ENCODE results near the gene OGDHL. TPM values are rescaled to one million over a fixed set of nuclear protein-coding genes. Genes with fewer than 3 reads are reported as not detected.

The OGDHL gene
- total RNA-seq, 1 experiment from 2014 or later: 2.6 TPM

GRCh38 chr10:49686651-49687050, 75.5 kb downstream of the OGDHL start:
- CTCF ChIA-PET: no interaction called here
- ATAC-seq (no peak), DNase-seq (no peak)
- Histone ChIP-seq H2AFZ (ENCODE audit: low read length) (no peak overlapping the region), H3K79me2 (ENCODE audit: low read length) (no peaks in the 10 kb centered on the region), H3K27me3 (ENCODE audit: low read length) (peaks cover 74% of the 10 kb centered on the region), H3K36me3 (ENCODE audit: low read depth, low read length) (no peaks in the 10 kb centered on the region), H3K27ac (ENCODE audit: low read length) (no peak overlapping the region), H3K4me2 (ENCODE audit: low read length) (no peak overlapping the region), H4K20me1 (ENCODE audit: low read length) (no peaks in the 10 kb centered on the region), H3K9ac (ENCODE audit: low read length) (no peak overlapping the region), H3F3A (ENCODE audit: low read length, unreplicated experiment) (no peaks in the 10 kb centered on the region), H3K9me2 (replicated peaks; ENCODE audit: low read length) (no peaks in the 10 kb centered on the region), H3K4me1 (ENCODE audit: insufficient read depth, low read length) (no peaks in the 10 kb centered on the region), H3K9me3 (ENCODE audit: low read length) (peaks cover 10% of the 10 kb centered on the region), H3K4me3 (ENCODE audit: low read length) (no peak overlapping the region)
- intact Hi-C loops (cut with micrococcal nuclease): no loop called here
- BruUV-seq (replicated peaks): no TSS peak
- TF ChIP-seq EZH2 (IDR thresholded peaks at IDR 0.05; ENCODE audit: low read length, unreplicated experiment): no peak
- TF ChIP-seq EZH2phosphoT487 (IDR thresholded peaks at IDR 0.05; ENCODE audit: borderline replicate concordance, low read length): no peak
- TF ChIP-seq, protein P1, sequence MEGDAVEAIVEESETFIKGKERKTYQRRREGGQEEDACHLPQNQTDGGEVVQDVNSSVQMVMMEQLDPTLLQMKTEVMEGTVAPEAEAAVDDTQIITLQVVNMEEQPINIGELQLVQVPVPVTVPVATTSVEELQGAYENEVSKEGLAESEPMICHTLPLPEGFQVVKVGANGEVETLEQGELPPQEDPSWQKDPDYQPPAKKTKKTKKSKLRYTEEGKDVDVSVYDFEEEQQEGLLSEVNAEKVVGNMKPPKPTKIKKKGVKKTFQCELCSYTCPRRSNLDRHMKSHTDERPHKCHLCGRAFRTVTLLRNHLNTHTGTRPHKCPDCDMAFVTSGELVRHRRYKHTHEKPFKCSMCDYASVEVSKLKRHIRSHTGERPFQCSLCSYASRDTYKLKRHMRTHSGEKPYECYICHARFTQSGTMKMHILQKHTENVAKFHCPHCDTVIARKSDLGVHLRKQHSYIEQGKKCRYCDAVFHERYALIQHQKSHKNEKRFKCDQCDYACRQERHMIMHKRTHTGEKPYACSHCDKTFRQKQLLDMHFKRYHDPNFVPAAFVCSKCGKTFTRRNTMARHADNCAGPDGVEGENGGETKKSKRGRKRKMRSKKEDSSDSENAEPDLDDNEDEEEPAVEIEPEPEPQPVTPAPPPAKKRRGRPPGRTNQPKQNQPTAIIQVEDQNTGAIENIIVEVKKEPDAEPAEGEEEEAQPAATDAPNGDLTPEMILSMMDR (conservative IDR thresholded peaks at IDR 0.05; ENCODE audit: low read depth, low read length): no peak
- POLR2A ChIA-PET (ENCODE audit: unreplicated experiment): no interaction called here

Other genes with a start within 250 kb of the OGDHL start
- 36.7 and 43.0 TPM in 2 replicates for gene ERCC6, start 223.2 kb downstream of the OGDHL start, total RNA-seq (2014; rRNA removed)
- not detected in 2 replicates for gene SLC18A3, start 152.0 kb downstream of the OGDHL start, total RNA-seq (2014; rRNA removed)
- not detected in 2 replicates for gene CHAT, start 148.3 kb downstream of the OGDHL start, total RNA-seq (2014; rRNA removed)
- gene C10orf53, start 82.7 kb downstream of the OGDHL start, total RNA-seq (2014; rRNA removed): not detected in 2 replicates
- gene PARG, start 179.7 kb upstream of the OGDHL start, total RNA-seq (2014; rRNA removed): 85.4 and 89.7 TPM in 2 replicates
- 48.6 and 53.4 TPM in 2 replicates for gene TIMM23B, start 179.7 kb upstream of the OGDHL start, total RNA-seq (2014; rRNA removed)
- gene AGAP6, start 226.1 kb upstream of the OGDHL start, total RNA-seq (2014; rRNA removed): 35.9 and 38.5 TPM in 2 replicates